Measurements from ENCODE around the gene RAI1.

GRCh38 chr17:17755715-17756114, 74.5 kb downstream of the RAI1 start:
- no peak for TF ChIP-seq CTCF (IDR thresholded peaks at IDR 0.05 in 8 of 11, conservative IDR thresholded peaks at IDR 0.05 in 3 of 11)
- no peak for TF ChIP-seq POLR2A (IDR thresholded peaks at IDR 0.05)

Measured in spleen (tissue), 7 donors.